HFF-Myc (cell line): ENCODE results near the gene OGDH.

ENCODE experiments used
- DNase-seq: peaks from one replicate; pipeline ENCODE4 v3.0.0-alpha.2; 2011; ENCODE audit warnings: low read depth; ENCODE audit errors: extremely low read depth
- H3K4me3 ChIP-seq: replicated peaks from 2 replicates; pipeline ENCODE4 v1.5.1; 2011; ENCODE audit warnings: low read depth, mild to moderate bottlenecking, control low read depth, low read length
- TF ChIP-seq, protein P1 (sequence below): IDR thresholded peaks from 2 replicates; pipeline ENCODE4 v1.5.1; 2012; ENCODE audit warnings: mild to moderate bottlenecking, low read depth, low read length, control low read depth; ENCODE audit errors: missing control alignments

The OGDH gene

GRCh38 chr7:44755698-44756627, 149.5 kb downstream of the OGDH start:
- H3K4me3 ChIP-seq: no peak overlapping the region
- DNase-seq: no peak
- TF ChIP-seq, protein P1, sequence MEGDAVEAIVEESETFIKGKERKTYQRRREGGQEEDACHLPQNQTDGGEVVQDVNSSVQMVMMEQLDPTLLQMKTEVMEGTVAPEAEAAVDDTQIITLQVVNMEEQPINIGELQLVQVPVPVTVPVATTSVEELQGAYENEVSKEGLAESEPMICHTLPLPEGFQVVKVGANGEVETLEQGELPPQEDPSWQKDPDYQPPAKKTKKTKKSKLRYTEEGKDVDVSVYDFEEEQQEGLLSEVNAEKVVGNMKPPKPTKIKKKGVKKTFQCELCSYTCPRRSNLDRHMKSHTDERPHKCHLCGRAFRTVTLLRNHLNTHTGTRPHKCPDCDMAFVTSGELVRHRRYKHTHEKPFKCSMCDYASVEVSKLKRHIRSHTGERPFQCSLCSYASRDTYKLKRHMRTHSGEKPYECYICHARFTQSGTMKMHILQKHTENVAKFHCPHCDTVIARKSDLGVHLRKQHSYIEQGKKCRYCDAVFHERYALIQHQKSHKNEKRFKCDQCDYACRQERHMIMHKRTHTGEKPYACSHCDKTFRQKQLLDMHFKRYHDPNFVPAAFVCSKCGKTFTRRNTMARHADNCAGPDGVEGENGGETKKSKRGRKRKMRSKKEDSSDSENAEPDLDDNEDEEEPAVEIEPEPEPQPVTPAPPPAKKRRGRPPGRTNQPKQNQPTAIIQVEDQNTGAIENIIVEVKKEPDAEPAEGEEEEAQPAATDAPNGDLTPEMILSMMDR: no peak

GRCh38 chr7:44756904-44757303, 150.5 kb downstream of the OGDH start:
- TF ChIP-seq, protein P1: no peak
- H3K4me3 ChIP-seq: no peak overlapping the region
- DNase-seq: no peak

GRCh38 chr7:44757311-44757710, 150.9 kb downstream of the OGDH start:
- TF ChIP-seq, protein P1: no peak
- no peak overlapping the region for H3K4me3 ChIP-seq
- no peak for DNase-seq

GRCh38 chr7:44757739-44758138, 151.3 kb downstream of the OGDH start:
- H3K4me3 ChIP-seq: no peak overlapping the region
- TF ChIP-seq, protein P1: no peak
- no peak for DNase-seq
